HCT116 (cell line): ENCODE results near the gene CEBPA. TPM values are rescaled to one million over a fixed set of nuclear protein-coding genes. Genes with fewer than 3 reads are reported as not detected.

Experiments used
- ATAC-seq: fragments of 200-7000 bp; cut with Tn5 transposase; 2 replicates; pipeline ENCODE4 v1.9.1; 2020; ENCODE audit warnings: mild to moderate bottlenecking, moderate library complexity
- BruUV-seq: library from RNA; stranded (reverse); fragments of 400-500 nt; replicated peaks from 2 replicates; lab custom pipeline; 2021; lab: Mats Ljungman, UMichigan
- CTCF ChIA-PET: fragments of 300-600 bp; sonication (Branson Sonifier 250); formaldehyde crosslinking; loops from one replicate; lab custom pipeline; 2021; ENCODE audit warnings: antibody characterized with exemption; lab: Charles Lee
- POLR2A ChIA-PET: fragments of 300-600, 350-600 bp; sonication (Branson Sonifier 250); formaldehyde crosslinking; loops from one replicate; lab custom pipeline; 2021; ENCODE audit warnings: antibody characterized with exemption; lab: Charles Lee
- RAD21 ChIA-PET, 2 experiments: fragments of 300-600 bp; sonication (Branson Sonifier 250); formaldehyde crosslinking; loops; one replicate each; lab custom pipeline; 2023; ENCODE audit warnings: low total read pairs in 2 of 2; ENCODE audit not compliant: uncharacterized antibody in 2 of 2, unreplicated experiment in 2 of 2, low non-redundant PET in 1 of 2; lab: Charles Lee
- DNase-seq: peaks from one replicate; pipeline ENCODE4 v3.0.0-alpha.2; 2010; ENCODE audit warnings: low read depth, low spot score
- H2AFZ ChIP-seq: fragments of 200-600 bp; shearing (Covaris generic), sonication (generic); 2 replicates; pipeline ENCODE4 v1.6.1; 2017; ENCODE audit warnings: low read depth, mixed run types, mixed read lengths, antibody characterized with exemption, low read length; ENCODE audit not compliant: poor library complexity, severe bottlenecking
- H3K27ac ChIP-seq: 2 replicates; pipeline ENCODE4 v1.5.1; 2012; ENCODE audit warnings: low read depth, low read length
- H3K27me3 ChIP-seq: fragments of 200-600 bp; sonication (generic); 2 replicates; pipeline ENCODE4 v1.6.1; 2016; ENCODE audit warnings: mixed run types, low read length, mixed read lengths; ENCODE audit not compliant: insufficient read depth
- H3K36me3 ChIP-seq, 2 experiments: fragments of 200-500 bp in 1 of 2; fragments of 200-600 bp in 1 of 2; sonication (Bioruptor generic) in 1 of 2; sonication (generic) in 1 of 2; 2 replicates each; pipeline versions ENCODE4 v1.5.1 to v1.6.1; 2014 to 2016; ENCODE audit warnings: low read length in 2 of 2, inconsistent platforms in 1 of 2, mixed read lengths in 1 of 2, mixed run types in 1 of 2; ENCODE audit not compliant: insufficient read depth in 2 of 2, control insufficient read depth in 1 of 2
- H3K4me1 ChIP-seq, 2 experiments: fragments of 200-600 bp in 1 of 2; sonication (generic) in 1 of 2; 2 replicates each; pipeline versions ENCODE4 v1.5.1 to v1.6.1; 2012 to 2017; ENCODE audit warnings: low read length in 2 of 2, inconsistent platforms in 1 of 2, mild to moderate bottlenecking in 1 of 2, mixed read lengths in 1 of 2, mixed run types in 1 of 2, moderate library complexity in 1 of 2; ENCODE audit not compliant: insufficient read depth in 2 of 2, control insufficient read depth in 1 of 2
- H3K4me2 ChIP-seq: fragments of 200-600 bp; sonication (generic); 2 replicates; pipeline ENCODE4 v1.6.1; 2017; ENCODE audit warnings: mixed run types, low read length, mixed read lengths
- H3K4me3 ChIP-seq, 2 experiments: fragments of 200-600 bp in 1 of 2; sonication (generic) in 1 of 2; replicated peaks in 1 of 2; 2 replicates each; pipeline ENCODE4 v1.5.1; 2011 to 2016; ENCODE audit warnings: low read length in 2 of 2, control low read depth in 1 of 2, low read depth in 1 of 2, mild to moderate bottlenecking in 1 of 2, mixed read lengths in 1 of 2, mixed run types in 1 of 2
- H3K79me2 ChIP-seq: fragments of 200-600 bp; sonication (generic); 2 replicates; pipeline ENCODE4 v1.6.1; 2017; ENCODE audit warnings: mild to moderate bottlenecking, mixed run types, low read length, moderate library complexity, mixed read lengths; ENCODE audit not compliant: insufficient read depth
- H3K9ac ChIP-seq: fragments of 200-600 bp; sonication (generic); 2 replicates; pipeline ENCODE4 v1.6.1; 2016; ENCODE audit warnings: low read length, mixed read lengths
- H3K9me2 ChIP-seq: fragments of 200-600 bp; sonication (generic), shearing (Covaris generic); 2 replicates; pipeline ENCODE4 v1.6.1; 2017; ENCODE audit warnings: mixed run types, mild to moderate bottlenecking, moderate library complexity; ENCODE audit not compliant: insufficient read depth
- H3K9me3 ChIP-seq, 2 experiments: fragments of 200-500 bp in 1 of 2; fragments of 200-600 bp in 1 of 2; sonication (Bioruptor generic) in 1 of 2; sonication (generic) in 1 of 2; 2 replicates each; pipeline ENCODE4 v1.6.1; 2014 to 2017; ENCODE audit warnings: low read length in 2 of 2, mixed read lengths in 2 of 2, inconsistent platforms in 1 of 2, low read depth in 1 of 2, mild to moderate bottlenecking in 1 of 2, mixed run types in 1 of 2, moderate library complexity in 1 of 2; ENCODE audit not compliant: control insufficient read depth in 1 of 2, insufficient read depth in 1 of 2
- H4K20me1 ChIP-seq: fragments of 200-600 bp; sonication (generic), shearing (Covaris generic); 2 replicates; pipeline ENCODE4 v1.6.1; 2017; ENCODE audit warnings: mixed run types, mild to moderate bottlenecking, moderate library complexity; ENCODE audit not compliant: insufficient read depth
- CEBPB ChIP-seq: IDR thresholded peaks from 2 replicates; pipeline ENCODE4 v1.6.1; 2012; ENCODE audit warnings: low read depth
- EGR1 ChIP-seq: IDR thresholded peaks from 2 replicates; pipeline ENCODE4 v1.6.1; 2012; ENCODE audit warnings: low read depth
- EZH2 ChIP-seq: fragments of 200-600 bp; sonication (generic); IDR thresholded peaks from 2 replicates; pipeline ENCODE4 v1.6.1; 2017; ENCODE audit warnings: antibody characterized with exemption, mixed run types
- EZH2phosphoT487 ChIP-seq: fragments of 200-600 bp; IDR thresholded peaks from 2 replicates; pipeline ENCODE4 v1.6.1; 2018; ENCODE audit warnings: antibody characterized with exemption, borderline replicate concordance
- JUND ChIP-seq: IDR thresholded peaks from 2 replicates; pipeline ENCODE4 v1.6.1; 2012
- POLR2AphosphoS5 ChIP-seq: IDR thresholded peaks from 2 replicates; pipeline ENCODE4 v1.6.1; 2011; ENCODE audit warnings: mild to moderate bottlenecking, low read depth, low read length, moderate library complexity
- TCF7L2 ChIP-seq: IDR thresholded peaks from 2 replicates; pipeline ENCODE4 v1.7.0; 2011; ENCODE audit warnings: borderline replicate concordance, inconsistent platforms; ENCODE audit not compliant: insufficient read depth, insufficient read length; ENCODE audit errors: extremely low read depth
- YY1 ChIP-seq: IDR thresholded peaks from 2 replicates; pipeline ENCODE4 v1.6.1; 2011; ENCODE audit warnings: low read length, low read depth, moderate library complexity, mild to moderate bottlenecking; ENCODE audit not compliant: insufficient replicate concordance; ENCODE audit errors: extremely low read depth
- intact Hi-C: fragments of 100-400 bp; cut with micrococcal nuclease; formaldehyde crosslinking; loops from 2 replicates; pipeline ENCODE4 v1.10.0; 2022
- total RNA-seq: library from RNA; stranded (reverse); gene quantifications from one replicate; pipeline ENCODE4 v1.2.1, GENCODE V29; 2021; ENCODE audit not compliant: unreplicated experiment
- TF ChIP-seq, protein P1 (sequence below): IDR thresholded peaks from 2 replicates; pipeline ENCODE4 v1.6.1; 2012; ENCODE audit warnings: low read depth

Gene CEBPA
- total RNA-seq, 1 experiment from 2014 or later, result 7.0 TPM

- Histone ChIP-seq H3K79me2 (no peaks in the 10 kb centered on the region), H3K9me2 (no peaks in the 10 kb centered on the region), H3K4me1 (no peaks in the 10 kb centered on the region), H3K4me3 (no peak overlapping the region), H4K20me1 (no peaks in the 10 kb centered on the region), H3K4me2 (no peak overlapping the region), H3K9me3 (no peaks in the 10 kb centered on the region), H3K9ac (no peak overlapping the region), H2AFZ (no peak overlapping the region), H3K27me3 (no peaks in the 10 kb centered on the region), H3K27ac (no peak overlapping the region), H3K36me3 (no peaks in the 10 kb centered on the region)
- ChIA-PET POLR2A (no interaction called here), CTCF (no interaction called here), RAD21 (no interaction called here)
- BruUV-seq, result no TSS peak
- TF ChIP-seq EZH2phosphoT487 (no peak), CEBPB (no peak), EZH2 (no peak), POLR2AphosphoS5 (no peak), TCF7L2 (no peak), YY1 (no peak), EGR1 (no peak), JUND (no peak)
- TF ChIP-seq, protein P1, sequence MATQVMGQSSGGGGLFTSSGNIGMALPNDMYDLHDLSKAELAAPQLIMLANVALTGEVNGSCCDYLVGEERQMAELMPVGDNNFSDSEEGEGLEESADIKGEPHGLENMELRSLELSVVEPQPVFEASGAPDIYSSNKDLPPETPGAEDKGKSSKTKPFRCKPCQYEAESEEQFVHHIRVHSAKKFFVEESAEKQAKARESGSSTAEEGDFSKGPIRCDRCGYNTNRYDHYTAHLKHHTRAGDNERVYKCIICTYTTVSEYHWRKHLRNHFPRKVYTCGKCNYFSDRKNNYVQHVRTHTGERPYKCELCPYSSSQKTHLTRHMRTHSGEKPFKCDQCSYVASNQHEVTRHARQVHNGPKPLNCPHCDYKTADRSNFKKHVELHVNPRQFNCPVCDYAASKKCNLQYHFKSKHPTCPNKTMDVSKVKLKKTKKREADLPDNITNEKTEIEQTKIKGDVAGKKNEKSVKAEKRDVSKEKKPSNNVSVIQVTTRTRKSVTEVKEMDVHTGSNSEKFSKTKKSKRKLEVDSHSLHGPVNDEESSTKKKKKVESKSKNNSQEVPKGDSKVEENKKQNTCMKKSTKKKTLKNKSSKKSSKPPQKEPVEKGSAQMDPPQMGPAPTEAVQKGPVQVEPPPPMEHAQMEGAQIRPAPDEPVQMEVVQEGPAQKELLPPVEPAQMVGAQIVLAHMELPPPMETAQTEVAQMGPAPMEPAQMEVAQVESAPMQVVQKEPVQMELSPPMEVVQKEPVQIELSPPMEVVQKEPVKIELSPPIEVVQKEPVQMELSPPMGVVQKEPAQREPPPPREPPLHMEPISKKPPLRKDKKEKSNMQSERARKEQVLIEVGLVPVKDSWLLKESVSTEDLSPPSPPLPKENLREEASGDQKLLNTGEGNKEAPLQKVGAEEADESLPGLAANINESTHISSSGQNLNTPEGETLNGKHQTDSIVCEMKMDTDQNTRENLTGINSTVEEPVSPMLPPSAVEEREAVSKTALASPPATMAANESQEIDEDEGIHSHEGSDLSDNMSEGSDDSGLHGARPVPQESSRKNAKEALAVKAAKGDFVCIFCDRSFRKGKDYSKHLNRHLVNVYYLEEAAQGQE, result no peak
- ATAC-seq (no peak), DNase-seq (no peak)
- intact Hi-C loops, result no loop called here
These were observed 41.5 kb downstream of the CEBPA start for GRCh38 chr19:33260628-33261418.
